RWPE1 (cell line): ENCODE measurements around the gene GDNF.

ENCODE experiments used
- CTCF ChIA-PET: fragments of 350-600 bp; sonication (Branson Sonifier 250); formaldehyde crosslinking; extraction: SDS; loops from one replicate; lab custom pipeline; 2021; lab: Yijun Ruan, JAX
- POLR2A ChIA-PET: fragments of 400-600 bp; formaldehyde crosslinking; extraction: SDS; loops from one replicate; lab custom pipeline; 2020; ENCODE audit warnings: antibody characterized with exemption; ENCODE audit not compliant: low non-redundant PET; lab: Yijun Ruan, JAX
- DNase-seq: peaks from one replicate; pipeline ENCODE4 v3.0.0; 2012; ENCODE audit warnings: low spot score
- H3K27ac ChIP-seq: fragments of 450-650 bp; 2 replicates; pipeline ENCODE4 v1.5.1; 2017
- CTCF ChIP-seq: fragments of 450-650 bp; conservative IDR thresholded peaks from 2 replicates; pipeline ENCODE4 v1.5.1; 2017; ENCODE audit warnings: low read depth, mild to moderate bottlenecking

The GDNF gene, protein sequence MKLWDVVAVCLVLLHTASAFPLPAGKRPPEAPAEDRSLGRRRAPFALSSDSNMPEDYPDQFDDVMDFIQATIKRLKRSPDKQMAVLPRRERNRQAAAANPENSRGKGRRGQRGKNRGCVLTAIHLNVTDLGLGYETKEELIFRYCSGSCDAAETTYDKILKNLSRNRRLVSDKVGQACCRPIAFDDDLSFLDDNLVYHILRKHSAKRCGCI

GRCh38 chr5:37839407-37840052, at the start of gene GDNF:
GDNF (minus strand) TSS chr5:37840041; CDS start chr5:37834796, 5,245 bp downstream.
- CTCF ChIA-PET = interaction anchor here (0.5 to 3.6 kb wide), 5 partner anchors 9 to 355 kb away, joined by 3 to 23 read pairs (median 3); no protein-coding TSS in a partner anchor
- DNase-seq = peak; percentile 57
- H3K27ac ChIP-seq = no peak within 1 kb of the TSS
- TF ChIP-seq CTCF = no peak
- POLR2A ChIA-PET = no interaction called here

GRCh38 chr5:37888476-37888875, 48.6 kb upstream of the GDNF start:
- peak overlapping the region; percentile 86 for H3K27ac ChIP-seq
- CTCF ChIA-PET = no interaction called here
- no peak for TF ChIP-seq CTCF
- POLR2A ChIA-PET = no interaction called here
- peak; percentile 89 for DNase-seq

DNA sequence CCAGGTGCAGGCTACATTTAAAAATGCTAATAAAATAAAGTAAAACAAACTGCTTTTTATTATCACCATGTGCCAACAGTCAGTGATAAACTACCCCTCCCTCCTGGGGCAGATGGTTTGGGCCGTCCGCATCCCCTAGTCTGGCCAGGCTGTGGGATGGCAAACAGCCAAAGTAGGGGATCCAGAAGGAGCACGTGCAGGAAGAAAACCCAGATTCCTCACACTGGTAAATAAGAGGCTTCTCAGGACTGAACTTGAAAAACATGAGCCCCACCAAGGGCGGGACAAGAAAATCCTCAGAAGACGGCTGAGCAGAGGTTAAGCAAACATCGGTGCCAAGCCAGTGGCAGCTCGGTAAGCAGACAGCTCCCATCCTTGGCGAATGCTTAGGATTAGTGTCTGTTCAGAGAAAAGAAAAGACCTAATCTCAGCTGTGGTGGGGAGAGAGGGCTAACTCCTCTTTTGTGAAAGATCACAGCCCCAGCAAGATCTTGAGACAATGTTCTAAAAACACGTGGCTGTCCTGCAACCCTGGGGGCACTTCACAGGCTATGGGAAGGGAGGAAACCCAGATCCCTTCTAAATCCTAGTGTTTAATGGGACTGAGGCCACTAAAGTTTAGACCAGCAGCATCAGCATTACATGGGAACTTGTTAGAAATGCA, 46.5 kb upstream of the GDNF start:
- no peak for TF ChIP-seq CTCF
- H3K27ac ChIP-seq = peak overlapping the region; percentile 77
- ChIA-PET POLR2A (no interaction called here), CTCF (no interaction called here)
- no peak for DNase-seq

DNA sequence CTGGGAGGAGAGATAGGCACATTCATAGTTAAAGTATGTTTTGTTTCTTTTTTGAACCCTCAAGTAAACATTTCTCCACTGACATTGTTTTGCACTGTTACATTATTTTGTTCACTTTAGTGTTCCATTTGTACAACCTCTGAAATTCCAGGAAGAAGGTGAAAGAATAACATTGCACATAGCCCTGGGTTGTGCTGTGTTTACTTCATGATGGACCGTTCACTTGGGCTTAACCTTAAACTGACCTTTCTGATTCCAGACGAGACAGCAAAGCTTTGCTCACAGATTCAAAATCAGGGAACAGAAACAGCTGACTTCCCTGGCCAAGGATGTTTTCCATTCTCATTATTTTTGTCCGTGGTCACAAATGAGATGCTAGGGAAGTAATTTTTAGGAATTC, 42.8 kb upstream of the GDNF start:
- ChIA-PET POLR2A (no interaction called here), CTCF (interaction anchor here (0.5 kb wide), 1 partner anchor 1593 kb away, joined by 3 read pairs; no protein-coding TSS in a partner anchor)
- DNase-seq = no peak
- H3K27ac ChIP-seq = no peak overlapping the region
- no peak for TF ChIP-seq CTCF

DNA sequence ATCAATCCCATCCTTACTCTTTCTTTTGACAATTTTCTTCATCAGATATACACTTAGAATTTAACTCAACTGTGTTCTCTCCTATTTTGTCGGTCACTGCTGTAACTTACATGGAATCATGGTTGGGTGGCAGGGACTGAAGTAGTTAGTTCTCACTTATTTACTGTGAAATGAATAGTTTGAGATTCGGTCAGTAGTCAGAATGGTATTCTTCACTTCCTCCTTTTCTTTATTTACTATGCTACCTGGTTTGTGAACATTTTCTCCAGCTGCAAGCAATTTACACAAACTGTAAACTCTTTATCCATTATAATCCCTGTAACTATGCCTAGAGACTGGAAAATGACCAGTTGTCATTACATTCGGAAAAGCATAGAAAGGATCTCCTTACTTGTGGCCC, 41.5 kb upstream of the GDNF start:
- DNase-seq = no peak
- TF ChIP-seq CTCF = no peak
- ChIA-PET POLR2A (no interaction called here), CTCF (no interaction called here)
- H3K27ac ChIP-seq = no peak overlapping the region

DNA sequence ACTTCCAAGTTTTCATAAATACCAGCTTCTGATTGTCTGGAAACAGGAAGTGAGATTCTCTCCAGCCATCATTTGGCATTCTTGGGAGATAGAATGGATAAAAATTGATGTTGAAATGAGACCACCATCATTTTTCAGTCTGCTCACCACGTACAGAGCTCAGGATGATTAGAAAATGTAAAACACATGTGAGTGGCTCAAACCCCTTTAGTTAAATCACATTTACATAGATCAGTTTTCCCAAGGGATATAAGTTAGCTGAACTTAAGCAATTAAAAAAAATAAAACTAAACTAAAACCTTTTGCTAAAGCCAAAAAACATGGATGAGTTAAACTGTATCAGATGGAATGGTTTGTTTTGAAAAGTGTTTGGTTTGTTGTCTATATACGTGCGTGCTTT, 37.1 kb upstream of the GDNF start:
- no peak overlapping the region for H3K27ac ChIP-seq
- DNase-seq = no peak
- POLR2A ChIA-PET = no interaction called here
- CTCF ChIA-PET = no interaction called here
- no peak for TF ChIP-seq CTCF
